GM12864 (cell line): Measurements from ENCODE around the gene HOTAIR.

Source experiments
- DNase-seq: peaks from one replicate; pipeline ENCODE4 v3.0.0-alpha.2; 2011; ENCODE audit warnings: low read depth
- H3K4me3 ChIP-seq: 2 replicates; pipeline ENCODE4 v1.5.1; 2011; ENCODE audit warnings: mild to moderate bottlenecking, low read depth, low read length, control low read depth
- TF ChIP-seq, protein P1 (sequence below): IDR thresholded peaks from 2 replicates; pipeline ENCODE4 v1.5.1; 2011; ENCODE audit warnings: low read depth, mild to moderate bottlenecking, moderate library complexity, low read length, control low read depth, inconsistent platforms; ENCODE audit errors: missing control alignments

Gene HOTAIR

DNA sequence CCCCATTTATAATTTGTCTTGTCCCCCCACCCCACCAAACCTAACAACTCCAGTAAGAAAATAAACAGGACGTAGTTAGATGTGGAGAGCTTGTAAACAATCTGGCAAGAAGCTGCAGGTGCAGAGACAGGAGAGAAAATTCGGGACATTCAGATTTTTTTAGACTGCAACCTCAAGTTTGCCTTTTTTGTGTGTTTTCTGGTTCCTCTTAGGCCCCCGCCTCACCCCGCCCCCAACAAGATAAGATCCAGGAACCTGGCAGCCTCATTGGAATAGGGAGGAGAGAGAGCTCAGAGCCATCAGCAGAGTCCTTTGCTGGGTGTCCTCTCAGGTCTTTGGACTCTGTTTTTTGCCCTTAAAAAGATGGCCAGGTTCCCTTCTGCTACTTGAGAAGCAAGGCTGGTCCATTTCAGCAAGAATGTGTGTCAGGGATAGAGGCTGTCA, 13.1 kb upstream of the HOTAIR start:
- TF ChIP-seq, protein P1, sequence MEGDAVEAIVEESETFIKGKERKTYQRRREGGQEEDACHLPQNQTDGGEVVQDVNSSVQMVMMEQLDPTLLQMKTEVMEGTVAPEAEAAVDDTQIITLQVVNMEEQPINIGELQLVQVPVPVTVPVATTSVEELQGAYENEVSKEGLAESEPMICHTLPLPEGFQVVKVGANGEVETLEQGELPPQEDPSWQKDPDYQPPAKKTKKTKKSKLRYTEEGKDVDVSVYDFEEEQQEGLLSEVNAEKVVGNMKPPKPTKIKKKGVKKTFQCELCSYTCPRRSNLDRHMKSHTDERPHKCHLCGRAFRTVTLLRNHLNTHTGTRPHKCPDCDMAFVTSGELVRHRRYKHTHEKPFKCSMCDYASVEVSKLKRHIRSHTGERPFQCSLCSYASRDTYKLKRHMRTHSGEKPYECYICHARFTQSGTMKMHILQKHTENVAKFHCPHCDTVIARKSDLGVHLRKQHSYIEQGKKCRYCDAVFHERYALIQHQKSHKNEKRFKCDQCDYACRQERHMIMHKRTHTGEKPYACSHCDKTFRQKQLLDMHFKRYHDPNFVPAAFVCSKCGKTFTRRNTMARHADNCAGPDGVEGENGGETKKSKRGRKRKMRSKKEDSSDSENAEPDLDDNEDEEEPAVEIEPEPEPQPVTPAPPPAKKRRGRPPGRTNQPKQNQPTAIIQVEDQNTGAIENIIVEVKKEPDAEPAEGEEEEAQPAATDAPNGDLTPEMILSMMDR = no peak
- no peak overlapping the region for H3K4me3 ChIP-seq
- no peak for DNase-seq

DNA sequence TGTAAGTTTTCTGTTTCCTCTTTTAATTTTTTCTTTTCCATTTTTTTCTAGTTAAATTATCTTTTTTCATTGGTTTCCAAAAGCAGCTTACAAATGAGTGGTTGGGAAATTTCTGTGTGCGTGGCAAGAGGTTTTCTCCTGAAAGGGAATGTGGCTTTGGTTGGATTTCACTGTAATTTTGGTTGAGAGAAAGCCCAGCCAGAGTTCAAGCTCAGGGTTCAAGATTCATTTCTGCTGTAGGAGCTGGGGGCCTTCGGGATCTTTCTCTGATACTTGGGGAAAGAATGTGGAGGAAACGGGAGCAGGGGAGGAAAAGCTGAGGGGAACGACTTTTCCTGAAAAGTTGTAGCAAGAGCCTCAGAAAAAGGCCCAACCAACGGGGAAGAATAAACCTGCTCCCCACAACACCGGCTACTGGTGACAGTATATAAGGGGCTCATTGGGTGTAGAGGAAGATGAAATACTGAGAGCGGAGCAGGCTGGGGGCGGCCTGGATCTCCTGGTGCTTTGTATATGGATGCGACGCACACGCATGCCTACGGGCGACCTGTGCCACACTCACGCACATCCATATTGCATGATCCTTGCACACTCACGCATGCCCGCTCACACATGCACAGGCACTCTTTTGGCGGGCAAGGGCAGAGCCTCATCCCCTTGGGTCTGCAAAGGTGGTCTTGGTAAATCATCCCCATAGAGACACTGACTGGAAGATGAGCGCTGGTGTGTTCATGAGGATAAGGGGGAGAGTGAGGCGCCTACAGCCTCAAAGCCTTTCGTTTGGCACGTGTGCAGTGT, 12.1 kb upstream of the HOTAIR start:
- DNase-seq = no peak
- TF ChIP-seq, protein P1 = no peak
- no peak overlapping the region for H3K4me3 ChIP-seq

DNA sequence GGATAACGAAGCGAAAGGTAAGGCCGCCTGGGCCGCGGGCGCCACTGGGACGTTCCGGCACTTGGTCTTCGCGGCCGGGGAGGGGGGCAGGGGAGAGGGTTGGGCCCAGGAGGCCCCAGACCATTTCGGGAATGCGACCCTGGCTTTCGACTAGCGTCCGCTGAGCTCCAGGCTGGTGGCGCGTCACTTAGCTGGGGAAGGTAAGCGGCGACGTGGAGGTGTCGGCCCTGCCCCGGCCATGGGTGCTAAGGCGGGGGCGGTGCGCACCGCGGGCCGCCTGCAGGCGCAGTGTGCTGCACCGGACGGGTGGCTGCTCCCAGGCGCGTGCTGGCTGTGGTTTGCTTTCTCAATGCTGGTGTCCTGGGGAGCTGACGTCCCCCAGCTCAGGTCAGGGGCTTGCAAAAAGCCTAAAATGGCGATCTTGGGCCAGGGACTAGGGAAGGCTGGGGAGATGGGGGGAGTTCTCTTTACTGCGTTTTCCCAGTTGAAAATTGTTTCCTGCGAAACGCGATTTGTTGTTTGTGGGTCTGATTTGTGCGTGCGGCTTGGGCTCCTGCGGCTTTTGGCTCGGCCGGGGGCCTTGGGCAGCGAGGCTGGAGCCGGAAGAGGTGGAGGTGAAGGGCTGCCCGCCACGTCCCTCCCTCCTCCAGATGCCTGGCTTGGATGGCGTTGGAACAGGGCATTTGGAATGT, 11.4 kb upstream of the HOTAIR start:
- TF ChIP-seq, protein P1 = no peak
- DNase-seq = no peak
- no peak overlapping the region for H3K4me3 ChIP-seq

DNA sequence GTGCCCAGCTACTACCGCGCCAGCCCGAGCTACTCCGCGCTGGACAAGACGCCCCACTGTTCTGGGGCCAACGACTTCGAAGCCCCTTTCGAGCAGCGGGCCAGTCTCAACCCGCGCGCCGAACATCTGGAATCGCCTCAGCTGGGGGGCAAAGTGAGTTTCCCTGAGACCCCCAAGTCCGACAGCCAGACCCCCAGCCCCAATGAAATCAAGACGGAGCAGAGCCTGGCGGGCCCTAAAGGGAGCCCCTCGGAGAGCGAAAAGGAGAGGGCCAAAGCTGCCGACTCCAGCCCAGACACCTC, 10.9 kb upstream of the HOTAIR start:
- H3K4me3 ChIP-seq = no peak overlapping the region
- TF ChIP-seq, protein P1 = no peak
- no peak for DNase-seq

DNA sequence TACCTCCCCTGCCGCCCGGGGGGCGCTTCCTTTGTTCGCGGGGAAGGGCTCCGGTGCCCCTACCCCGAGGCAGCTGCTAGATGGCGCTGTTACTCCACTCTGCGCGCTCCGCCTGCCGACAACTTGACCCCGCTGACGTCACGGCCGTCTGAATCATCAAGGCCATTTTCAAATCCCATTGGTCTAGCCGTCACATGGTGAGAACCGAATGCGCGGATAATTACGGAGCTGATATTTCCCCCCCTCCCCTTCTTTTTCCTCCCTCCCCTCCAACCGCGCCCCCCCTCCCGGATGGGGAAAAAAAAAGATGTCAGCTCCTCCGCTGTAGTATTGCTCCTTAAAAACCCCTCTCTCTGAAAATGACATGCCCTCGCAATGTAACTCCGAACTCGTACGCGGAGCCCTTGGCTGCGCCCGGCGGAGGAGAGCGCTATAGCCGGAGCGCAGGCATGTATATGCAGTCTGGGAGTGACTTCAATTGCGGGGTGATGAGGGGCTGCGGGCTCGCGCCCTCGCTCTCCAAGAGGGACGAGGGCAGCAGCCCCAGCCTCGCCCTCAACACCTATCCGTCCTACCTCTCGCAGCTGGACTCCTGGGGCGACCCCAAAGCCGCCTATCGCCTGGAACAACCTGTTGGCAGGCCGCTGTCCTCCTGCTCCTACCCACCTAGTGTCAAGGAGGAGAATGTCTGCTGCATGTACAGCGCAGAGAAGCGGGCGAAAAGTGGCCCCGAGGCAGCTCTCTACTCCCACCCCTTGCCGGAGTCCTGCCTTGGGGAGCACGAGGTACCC, 10.3 kb upstream of the HOTAIR start, which contains the start of gene HOXC10:
Gene HOXC10 (plus strand): TSS at position 246 of the 791 bp plus-strand sequence. CDS start 114 bp downstream, at position 360.
- H3K4me3 ChIP-seq = no peak within 1 kb of the TSS
- TF ChIP-seq, protein P1 = peak; percentile 77
- no peak for DNase-seq

DNA sequence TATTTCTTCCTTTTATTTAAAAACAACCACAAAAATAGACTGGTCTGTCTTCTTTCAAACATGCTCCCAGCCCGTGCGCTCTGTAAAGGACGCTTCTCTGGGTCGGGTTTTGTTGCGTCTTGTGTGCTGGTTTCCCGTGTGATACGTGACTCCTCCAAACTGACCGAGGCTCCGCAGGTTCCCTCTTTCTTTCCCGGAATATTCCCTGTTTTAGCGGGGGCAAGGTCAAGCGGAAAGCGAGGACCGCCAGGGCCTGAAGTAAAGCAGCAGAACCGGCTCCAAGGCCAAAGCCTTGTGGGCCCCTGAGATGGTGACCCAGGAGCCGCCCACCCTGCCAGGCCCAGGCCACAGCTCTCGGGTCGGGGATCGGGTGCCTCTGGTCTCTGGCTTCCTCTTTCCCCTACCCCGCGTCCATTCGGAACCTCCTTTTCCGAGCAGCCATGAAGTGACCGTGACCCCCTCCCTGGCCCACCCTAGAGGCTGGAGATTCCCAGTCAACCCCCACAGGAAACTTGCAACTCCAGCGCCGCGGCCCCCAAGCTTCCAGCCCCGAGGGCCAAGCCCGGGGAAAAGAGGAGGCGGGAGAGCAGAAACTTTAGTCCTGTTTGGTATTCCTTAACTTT, 9.3 kb upstream of the HOTAIR start:
- H3K4me3 ChIP-seq = no peak overlapping the region
- TF ChIP-seq, protein P1 = no peak

More for the DNA sequence above, 9.3 kb upstream of the HOTAIR start:
- no peak for DNase-seq
